NCI-H146 treated with DMSO at 0.1 percent for 48 hours (cell line): ENCODE results near the gene ASXL2.
A peak's percentile ranks its signal among the peaks of the same experiment; 100 is the strongest.
"Not testable (repeated sequence)": the region's sequence is repeated elsewhere in the genome, so short reads cannot be mapped to it uniquely, and the experiment has no call there.

Experiments
- DNase-seq: peaks from one replicate; lab custom pipeline; 2025; ENCODE audit not compliant: unreplicated experiment; lab: John Stamatoyannopoulos, UW

The ASXL2 gene

DNA sequence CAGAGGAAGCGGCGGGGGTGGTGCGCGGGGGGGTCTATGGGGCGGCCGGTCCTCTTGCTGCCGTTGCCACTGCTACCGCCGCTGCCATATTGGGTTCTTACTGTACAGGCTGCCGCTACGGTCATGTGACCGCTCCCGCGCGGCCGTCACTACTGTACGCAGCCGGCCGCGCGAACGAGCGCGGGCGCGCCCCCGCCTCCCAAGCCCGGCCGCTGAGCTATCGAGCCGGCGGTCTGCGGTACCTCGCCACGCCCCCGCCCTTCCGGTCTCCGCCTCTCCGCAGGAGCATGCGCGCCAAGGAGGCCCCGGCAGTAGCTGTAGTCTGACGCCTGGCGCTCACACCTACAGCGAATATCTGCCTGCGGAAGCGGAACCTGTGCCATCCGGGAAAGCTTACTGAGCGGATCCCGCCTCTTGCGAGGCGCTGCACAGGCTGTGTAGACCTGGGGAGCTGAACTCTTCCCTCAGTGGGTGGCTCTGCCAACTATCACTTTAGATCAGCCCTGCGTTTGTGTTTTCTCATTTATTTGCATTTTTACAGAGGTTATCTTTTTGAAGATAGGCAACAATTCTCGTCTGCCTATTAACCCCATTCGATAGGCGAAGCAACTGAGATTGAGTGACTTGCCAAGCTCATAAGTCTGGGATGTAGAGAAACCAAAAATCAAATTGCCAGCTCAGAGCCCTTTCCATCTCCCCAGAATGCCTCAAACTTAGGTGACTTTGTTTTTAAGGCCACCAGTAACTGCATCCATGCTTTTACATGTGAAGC, at the start of gene ASXL2:
Gene ASXL2 (minus strand): TSS at position 127 of the 772 bp plus-strand sequence. CDS start 265 bp downstream, outside the sequence.
- DNase-seq, result peak; percentile 95

DNA sequence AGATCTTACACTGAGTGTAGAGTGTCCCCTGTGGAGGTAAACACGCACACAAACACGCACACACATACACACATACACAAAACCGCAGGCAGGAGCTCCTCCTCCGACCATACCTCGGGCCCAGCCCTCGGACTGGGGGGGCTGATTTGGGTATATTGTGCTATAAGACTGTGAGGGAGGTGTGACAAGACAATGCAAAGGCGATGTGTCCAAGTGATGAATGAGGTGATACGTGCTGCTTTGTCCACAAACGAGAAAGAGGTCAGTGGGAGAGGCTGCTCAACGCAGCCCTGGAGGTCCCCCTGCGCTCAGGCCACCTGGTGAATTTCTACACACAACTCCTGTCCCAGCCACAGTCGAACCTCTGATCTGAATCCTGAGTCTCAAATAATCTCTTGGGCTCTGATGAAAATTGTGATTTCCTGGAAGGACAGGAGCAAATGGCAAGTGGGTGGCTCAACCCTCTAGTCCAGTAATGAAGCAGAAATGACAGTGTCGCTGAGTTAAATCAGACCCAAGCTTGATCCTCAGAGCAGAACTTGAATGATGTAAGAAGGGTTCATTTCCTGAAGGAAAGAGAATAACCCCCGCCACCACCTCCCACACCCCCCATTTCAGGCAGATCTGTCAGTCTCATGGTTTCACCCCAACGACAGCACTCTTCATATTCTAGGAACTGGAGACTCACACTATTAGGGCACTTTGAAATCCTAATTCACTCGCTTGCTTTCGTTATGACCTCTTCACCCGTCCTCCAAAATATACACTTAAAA, 48.9 kb upstream of the ASXL2 start:
- DNase-seq, result no peak

DNA sequence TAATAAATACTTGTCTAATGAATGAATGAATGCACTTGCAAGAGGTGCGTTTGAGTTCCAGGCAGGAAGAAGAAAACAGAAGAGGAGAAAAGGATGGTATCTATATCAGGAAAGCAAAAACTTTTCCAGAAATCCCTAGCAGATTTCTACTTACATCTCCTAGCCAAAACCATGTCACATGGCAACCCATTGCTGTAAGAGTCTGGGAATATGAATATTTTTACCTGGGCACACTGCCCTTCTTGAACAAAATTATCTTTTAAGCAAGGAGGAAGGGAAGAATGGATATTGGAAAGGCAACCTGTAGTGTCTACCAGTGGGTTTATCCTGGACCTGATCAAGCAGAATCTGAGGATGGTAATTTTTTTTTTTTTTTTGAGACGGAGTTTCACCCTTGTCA, 44.2 kb upstream of the ASXL2 start:
- DNase-seq, result no peak

DNA sequence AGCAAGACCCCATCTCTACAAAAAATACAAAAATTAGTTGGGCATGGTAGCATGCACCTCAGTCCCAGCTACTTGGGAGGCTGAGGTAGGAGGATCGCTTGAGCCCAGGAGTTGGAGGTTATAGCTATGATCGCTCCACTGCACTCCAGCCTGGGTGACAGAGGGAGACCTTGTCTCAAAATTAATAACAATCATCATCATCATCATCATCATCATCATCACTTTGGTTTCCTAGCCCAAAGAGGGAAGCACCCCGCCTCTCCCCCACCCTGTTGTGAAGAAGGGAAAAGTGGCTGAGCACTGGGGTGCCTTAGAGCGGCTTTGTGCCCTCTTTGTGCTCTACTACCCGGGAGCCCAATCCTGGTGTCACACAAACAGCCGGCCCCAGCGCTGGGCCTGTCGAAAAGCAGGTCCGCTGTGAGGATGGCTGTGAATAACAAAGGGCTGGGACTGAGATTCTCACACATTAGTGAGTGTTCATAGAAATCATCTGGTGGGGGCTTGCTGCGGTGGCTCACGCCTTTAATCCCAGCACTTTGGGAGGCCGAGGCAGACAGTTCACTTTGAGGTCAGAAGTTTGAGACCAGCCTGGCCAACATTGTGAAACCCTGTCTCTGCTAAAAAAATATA, 42.6 kb upstream of the ASXL2 start:
- no peak for DNase-seq

DNA sequence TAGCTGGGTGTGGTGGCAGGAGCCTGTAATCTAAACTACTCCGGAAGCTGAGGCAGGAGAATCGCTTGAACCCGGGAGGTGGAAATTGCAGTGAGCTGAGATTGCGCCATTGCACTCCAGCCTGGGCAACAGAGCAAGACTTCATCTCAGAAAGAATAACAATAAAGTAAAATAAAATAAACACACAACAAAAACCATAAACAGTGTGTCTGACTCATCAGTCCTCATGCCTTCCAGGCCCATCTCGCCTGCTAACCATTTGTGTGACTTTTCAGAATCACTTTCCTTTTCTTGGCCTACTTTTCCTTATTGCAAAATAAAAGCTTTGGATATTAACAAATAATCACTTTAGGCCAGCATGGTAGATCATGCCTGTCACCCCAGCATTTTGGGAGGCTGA, 42.0 kb upstream of the ASXL2 start:
- no peak for DNase-seq

DNA sequence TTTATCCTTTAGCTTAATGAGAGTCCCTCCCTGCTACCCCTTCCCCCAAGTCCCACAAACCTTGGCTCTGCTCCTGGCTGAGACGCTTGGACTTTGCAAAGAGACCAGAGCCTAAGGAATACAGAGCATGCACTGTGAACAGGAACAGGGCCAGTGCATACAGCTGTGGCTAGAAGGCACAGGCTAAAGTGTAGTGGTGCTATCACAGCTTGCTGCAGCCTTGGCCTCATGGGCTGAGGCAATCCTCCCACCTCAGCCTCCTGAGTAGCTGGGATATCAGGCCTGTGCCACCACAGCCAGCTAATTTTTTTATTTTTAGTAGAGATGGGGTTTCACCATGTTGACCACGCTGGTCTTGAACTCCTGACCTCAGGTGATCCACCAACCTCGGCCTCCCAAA, 39.5 kb upstream of the ASXL2 start:
- no peak for DNase-seq

DNA sequence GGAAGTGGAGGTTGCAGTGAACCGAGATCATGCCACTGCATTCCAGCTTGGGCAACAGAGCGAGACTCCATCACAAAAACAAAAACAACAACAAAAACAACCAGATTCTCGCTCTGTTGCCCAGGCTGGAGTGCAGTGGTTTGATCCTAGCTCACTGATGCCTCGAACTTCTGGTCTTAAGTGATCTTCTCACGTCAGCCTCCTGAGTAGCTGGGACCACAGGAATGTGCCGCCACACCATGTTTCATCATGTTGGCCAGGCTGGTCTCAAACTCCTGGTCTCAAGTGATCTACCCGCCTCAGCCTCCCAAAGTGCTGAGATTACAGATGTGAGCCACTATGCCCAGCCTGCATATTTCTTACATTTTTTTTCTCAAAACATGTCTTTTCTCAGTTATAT, 39.1 kb upstream of the ASXL2 start:
- DNase-seq, result not testable (repeated sequence)

DNA sequence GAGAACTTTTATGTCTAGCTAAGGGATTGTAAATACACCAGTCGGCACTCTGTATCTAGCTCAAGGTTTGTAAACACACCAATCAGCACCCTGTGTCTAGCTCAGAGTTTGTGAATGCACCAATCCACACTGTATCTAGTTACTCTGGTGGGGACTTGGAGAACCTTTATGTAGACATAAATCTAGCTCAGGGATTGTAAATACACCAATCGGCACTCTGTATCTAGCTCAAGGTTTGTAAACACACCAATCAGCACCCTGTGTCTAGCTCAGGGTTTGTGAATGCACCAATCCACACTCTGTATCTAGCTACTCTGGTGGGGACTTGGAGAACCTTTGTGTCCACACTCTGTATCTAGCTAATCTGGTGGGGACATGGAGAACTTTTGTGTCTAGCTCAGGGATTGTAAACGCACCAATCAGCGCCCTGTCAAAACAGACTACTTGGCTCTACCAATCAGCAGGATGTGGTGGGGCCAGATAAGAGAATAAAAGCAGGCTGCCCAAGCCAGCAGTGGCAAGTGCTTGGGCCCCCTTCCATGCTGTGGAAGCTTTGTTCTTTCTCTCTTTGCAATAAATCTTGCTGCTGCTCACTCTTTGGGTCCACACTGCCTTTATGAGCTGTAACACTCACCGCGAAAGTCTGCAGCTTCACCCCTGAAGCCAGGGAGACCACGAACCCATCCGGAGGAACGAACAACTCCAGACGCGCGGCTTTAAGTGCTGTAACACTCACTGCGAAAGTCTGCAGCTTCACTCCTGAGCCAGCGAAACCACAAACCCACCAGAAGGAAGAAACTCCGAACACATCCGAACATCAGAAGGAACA, 37.9 kb upstream of the ASXL2 start:
- DNase-seq, result not testable (repeated sequence)

DNA sequence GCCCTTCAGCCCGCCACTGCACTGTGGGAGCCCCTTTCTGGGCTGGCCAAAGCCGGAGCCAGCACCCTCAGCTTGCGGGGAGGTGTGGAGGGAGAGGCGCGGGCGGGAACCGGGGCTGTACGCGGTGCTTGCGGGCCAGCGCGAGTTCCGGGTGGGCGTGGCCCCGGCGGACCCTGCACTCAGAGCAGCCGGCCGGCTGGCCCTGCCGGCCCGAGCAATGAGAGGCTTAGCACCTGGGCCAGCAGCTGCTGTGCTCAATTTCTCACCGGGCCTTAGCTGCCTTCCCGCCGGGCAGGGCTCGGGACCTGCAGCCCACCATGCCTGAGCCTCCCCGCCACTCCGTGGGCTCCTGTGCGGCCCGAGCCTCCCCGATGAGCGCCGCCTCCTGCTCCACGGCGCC, 37.1 kb upstream of the ASXL2 start:
- DNase-seq, result not testable (repeated sequence)

DNA sequence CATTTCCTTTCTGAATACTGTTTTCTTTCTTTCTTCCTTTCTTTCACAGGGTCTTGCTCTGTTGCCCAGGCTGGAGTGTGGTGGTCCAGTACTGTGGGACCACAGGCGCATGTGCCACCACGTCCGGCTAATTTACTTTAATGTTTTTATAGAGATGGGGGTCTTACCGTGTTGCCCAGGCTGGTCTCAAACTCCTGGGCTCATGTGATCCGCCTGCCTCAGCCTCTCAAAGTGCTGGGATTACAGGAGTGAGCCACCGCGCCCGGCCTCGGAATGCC, 35.3 kb upstream of the ASXL2 start:
- DNase-seq, result not testable (repeated sequence)

DNA sequence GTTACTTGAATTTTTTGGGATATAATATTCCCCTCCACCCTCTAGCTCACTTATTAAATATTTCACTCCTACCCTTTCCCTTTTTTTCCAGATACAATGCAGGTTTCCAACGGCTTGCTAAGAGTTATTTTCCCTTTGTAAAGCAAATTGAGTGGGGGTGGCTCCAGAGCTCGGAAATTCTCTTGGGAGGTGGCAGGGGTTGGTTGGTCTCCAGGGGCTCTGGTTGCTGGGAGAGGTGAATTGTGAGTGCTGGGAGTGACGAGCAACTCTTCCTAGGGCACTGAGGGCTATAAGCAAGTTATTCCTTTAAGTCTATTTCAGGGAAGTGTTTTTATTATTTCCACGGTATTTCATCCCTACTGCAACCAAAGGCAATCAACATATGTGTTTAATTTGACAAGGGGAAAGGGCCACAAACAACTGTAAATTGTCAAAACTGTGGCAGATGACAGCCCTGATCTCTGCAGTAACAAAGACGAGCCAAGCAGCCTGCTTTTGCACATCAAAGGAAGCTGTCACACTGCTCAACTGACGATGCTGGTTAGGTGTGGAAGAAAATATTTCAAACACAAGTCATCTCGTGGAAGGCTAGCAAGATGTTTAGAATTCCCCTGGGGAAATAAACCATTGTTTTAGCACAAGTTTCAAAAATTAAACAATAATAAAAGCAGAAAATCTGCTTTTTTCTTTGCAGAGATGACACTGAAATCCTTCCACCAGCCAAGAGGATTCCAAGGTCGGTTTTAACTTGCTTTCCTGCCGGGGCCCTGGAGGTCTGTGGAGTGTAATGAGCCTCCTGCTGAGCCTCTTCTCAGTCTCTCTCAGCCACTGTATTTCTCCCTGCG, 34.8 kb upstream of the ASXL2 start:
- DNase-seq, result peak; percentile 21

DNA sequence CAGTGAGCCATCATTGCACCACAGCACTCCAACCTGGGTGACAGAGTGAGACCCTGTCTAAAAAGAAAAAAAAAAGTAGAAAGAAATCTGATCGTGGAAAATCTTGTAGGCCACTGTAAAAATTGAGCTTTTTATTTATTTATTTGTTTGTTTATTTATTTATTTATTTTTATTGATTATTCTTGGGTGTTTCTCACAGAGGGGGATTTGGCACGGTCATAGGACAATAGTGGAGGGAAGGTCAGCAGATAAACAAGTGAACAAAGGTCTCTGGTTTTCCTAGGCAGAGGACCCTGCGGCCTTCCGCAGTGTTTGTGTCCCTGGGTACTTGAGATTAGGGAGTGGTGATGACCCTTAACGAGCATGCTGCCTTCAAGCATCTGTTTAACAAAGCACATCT, 31.3 kb upstream of the ASXL2 start:
- DNase-seq, result not testable (repeated sequence)

DNA sequence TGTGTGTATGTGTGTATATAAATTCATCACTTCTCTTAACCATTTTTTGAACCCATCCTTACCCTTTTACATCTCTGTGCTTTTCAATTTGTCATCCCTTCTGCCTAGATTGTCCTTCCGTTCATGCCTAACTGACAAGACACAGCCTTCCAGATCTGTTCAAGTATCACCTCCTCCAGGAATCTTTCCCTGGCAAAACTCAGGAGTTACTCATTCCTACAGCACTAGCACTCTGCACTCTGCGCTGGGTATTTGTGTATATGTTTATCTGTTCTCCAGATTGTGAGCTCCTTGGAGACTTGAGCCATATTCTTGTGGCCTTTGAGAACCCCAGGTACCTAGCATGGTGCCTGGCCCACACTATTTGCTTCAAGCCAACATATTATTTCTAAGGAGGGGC, 26.8 kb upstream of the ASXL2 start:
- DNase-seq, result no peak

DNA sequence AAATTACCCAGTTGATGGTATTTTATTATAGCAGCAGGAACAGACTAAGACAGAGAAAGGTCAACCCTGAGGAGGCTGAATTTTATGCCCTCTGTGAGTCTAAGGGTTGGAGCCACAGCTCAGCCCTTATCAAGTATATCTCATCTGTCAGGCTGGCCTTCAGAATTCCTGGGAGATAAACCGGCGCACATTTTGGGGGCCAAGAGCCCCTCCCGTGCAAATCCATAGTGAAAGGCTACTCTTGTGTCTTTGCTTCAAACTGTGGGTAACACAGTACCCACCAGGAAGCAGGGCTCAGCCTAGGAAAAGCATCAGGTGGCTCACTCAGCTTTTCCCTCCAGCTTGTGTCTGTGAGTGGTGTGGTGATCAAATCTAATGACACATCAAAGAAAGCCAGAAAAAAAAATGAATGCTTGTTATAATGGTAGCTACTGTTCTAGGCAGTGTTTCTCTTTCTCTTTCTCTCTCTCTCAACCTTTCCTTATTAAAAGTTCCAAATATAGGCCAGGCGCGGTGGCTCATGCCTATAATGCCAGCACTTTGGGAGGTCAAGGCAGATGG, 25.0 kb upstream of the ASXL2 start:
- DNase-seq, result no peak

DNA sequence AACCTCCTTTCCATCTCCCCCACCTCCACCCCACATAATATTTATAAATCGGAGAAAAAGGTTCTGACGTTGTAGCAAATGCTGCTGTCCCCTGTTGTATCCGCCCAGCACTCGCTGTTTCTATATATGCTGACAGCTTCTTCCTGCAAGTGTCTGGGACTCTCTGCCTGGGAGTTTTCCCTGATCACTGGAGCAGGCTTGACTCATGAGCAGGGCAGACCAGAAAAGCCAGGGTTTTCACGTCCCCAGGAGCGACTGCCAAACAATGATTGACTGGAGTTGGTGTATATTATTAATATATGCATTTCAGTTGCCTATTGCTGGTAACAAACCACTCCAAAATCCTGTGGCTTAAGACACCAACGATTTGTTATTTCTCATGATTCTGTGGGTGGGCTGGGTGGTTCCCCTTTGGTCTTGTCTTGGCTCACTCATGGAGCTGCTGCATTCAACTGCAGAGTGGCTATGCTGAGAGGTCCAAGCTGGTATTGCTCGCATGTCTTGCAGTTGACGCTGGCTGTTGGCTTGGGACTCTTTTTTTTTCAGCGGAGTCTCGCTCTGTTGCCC, 21.2 kb upstream of the ASXL2 start:
- DNase-seq, result no peak

DNA sequence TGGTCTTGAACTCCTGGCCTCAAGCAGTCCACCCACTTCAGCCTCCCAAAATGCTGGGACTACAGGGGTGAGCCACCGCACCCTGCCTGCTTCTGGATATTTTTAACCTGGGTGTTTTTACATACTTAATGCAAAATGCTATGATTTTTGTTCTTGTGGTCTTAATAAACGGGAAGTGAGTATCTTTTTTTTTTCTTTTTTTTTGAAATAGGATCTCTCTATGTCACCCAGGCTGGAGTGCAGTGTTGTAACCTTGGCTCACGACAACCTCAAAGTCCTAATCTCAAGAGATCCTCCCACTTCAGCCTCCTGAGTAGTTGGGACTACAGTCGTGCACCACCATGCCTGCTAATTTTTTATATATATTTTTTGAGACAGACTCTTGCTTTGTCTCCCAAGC, 19.2 kb upstream of the ASXL2 start:
- DNase-seq, result no peak

DNA sequence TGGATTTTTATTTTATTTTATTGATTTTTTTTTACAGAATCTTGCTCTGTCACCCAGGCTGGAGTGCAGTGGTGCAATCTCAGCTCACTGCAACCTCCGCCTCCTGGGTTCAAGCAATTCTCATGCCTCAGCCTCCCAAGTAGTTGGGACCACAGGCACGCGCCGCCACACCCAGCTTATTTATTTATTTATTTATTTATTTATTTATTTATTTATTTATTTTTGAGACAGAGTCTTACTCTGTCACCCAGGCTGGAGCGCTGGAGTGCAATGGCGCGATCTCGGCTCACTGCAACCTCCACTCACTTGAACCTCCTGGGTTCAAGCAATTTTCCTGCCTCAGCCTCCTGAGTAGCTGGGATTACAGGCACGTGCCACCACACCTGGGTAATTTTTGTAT, 18.0 kb upstream of the ASXL2 start:
- DNase-seq, result not testable (repeated sequence)

DNA sequence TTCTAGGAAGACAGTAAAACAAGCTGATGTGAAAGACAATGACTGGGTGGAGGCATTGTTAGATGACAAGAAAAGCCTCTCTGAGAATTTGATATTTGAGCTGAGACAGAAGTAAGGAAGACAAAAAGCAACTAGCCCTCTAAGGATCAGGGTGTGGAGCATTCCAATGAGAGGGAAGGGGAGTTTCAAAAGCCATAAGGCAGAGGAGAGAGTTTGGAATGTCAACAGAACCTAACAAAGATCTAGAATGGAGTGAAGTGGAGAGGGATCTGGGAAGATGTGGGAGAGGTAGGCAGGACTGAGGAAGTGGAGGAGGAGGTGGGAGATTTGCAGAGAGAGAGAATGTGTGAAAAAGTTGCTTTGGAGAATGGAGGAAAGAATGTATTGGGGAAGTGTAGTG, 17.3 kb upstream of the ASXL2 start:
- DNase-seq, result no peak

DNA sequence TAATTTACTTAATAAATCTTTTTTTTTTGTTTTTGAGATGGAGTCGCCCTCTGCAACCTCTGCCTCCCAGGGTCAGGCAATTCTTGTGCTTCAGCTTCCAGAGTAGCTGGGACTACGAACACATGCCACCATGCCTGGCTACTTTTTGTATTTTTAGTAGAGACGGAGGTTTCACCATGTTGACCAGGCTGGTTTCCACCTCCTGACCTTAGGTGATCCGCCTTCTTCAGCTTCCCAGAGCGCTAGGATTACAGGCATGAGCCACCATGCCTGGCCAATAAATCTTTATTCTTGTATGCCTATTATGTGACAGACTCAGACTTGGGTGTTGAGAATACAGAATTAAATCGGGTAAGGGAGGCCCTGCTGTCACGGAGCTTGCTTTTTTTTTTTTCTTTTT, 16.7 kb upstream of the ASXL2 start:
- no peak for DNase-seq
